DMS 273 (cell line): ENCODE data around the gene MFSD6L.
A peak's percentile ranks its signal among the peaks of the same experiment; 100 is the strongest.

Source experiments
- DNase-seq: peaks from one replicate; lab custom pipeline; 2025; ENCODE audit not compliant: unreplicated experiment; lab: John Stamatoyannopoulos, UW

The MFSD6L gene, protein sequence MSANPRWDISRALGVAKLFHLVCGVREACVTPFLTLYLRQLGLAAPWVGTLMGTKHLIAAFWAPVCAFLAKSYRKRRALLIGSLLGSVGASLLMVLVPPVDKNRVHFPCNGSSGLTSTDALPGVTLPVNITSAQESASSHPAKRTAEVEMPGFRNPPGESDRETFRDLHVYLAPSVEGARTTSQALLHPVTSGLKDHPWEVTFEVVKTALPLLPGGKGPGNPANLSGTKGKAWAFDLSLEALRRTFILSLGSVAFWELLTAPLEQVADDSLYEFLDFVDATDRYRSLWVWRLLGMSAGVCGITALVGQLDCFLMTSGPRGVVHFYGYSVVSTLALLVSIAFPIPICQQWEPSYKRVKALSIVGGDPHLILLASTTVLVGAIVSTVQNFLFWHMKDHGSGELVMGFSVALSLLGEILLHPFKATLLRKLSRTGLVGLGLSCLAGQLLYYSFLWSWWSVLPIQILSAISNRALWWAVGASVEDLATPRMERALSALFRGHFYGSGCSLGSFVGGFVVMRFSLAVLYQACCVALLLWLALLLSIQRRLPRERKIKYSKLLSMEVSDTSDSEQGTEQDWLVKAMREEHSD

DNA sequence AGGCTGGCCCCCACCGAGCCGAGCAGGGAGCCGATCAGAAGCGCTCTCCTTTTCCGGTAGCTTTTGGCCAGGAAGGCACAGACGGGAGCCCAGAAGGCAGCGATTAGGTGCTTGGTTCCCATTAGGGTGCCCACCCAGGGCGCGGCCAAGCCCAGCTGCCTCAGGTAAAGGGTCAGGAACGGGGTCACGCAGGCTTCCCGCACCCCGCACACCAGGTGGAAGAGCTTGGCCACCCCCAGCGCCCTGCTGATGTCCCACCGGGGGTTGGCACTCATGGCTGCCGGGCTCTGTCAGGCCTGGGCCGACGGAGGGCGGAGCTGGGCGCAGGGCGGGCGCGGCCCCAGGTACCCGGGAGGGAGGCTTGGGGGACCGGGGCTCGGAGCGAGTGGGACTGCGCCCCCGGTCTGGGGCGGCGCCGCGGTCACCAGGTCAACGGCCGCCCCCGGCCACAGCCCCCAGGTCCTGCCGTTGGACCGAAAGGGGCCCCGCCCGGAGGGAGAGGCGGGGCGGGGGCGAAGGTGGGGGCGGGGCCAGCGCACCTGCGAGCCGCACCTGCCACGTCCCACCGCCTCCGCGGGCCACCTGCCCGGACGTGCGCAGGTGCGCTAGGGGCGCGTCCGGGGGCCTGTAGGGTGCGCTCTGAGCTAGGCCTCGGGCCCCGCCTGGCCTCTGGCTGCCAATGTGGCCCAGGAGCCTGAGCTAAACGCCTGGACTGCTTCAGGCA, at the start of gene MFSD6L:
Gene MFSD6L, minus strand, starts transcription at position 520 of the 724 bp plus-strand sequence. Its CDS starts 245 bp downstream, at position 275.
- peak; percentile 15 for DNase-seq

DNA sequence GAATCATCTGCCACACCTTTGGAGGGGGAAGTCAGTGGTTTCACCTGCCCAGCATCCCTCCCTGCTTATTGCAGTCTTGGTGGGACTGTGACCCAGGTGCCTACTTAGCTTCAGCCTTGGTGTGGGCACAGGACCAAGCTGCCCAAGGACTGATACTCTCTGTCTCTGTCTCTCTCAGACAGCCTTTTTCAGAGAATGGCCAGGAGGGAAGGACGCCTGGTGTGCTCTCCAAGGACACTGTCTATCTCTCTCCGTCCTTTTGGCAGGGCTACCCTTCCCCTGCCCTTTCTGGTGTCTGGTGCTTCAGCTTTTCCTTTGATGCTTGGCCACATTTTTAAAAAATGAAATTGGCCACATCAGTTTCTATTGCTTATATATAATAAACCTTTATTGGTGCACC, 48.7 kb upstream of the MFSD6L start:
- no peak for DNase-seq

DNA sequence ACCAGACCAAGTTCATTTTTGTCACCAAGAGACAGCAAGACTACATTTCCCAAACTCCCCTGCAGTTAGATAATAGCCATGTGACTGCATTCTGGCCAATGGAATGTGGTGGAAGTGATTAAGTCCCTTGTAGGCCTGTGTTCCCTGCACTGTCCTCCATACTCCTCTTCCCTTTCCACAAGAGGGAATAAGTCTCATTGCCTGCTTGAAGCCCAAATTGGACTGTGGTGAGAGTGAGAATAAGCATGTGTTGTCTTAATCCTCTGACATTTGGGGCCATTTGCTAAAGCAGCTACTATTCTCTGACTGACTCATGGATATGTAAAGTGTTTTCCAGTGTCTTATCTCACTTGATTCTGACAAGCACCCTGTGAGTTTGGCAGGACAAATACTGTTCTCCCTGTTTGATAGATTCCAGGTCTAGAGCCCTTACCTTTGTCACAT, 47.6 kb upstream of the MFSD6L start:
- peak; percentile 67 for DNase-seq

DNA sequence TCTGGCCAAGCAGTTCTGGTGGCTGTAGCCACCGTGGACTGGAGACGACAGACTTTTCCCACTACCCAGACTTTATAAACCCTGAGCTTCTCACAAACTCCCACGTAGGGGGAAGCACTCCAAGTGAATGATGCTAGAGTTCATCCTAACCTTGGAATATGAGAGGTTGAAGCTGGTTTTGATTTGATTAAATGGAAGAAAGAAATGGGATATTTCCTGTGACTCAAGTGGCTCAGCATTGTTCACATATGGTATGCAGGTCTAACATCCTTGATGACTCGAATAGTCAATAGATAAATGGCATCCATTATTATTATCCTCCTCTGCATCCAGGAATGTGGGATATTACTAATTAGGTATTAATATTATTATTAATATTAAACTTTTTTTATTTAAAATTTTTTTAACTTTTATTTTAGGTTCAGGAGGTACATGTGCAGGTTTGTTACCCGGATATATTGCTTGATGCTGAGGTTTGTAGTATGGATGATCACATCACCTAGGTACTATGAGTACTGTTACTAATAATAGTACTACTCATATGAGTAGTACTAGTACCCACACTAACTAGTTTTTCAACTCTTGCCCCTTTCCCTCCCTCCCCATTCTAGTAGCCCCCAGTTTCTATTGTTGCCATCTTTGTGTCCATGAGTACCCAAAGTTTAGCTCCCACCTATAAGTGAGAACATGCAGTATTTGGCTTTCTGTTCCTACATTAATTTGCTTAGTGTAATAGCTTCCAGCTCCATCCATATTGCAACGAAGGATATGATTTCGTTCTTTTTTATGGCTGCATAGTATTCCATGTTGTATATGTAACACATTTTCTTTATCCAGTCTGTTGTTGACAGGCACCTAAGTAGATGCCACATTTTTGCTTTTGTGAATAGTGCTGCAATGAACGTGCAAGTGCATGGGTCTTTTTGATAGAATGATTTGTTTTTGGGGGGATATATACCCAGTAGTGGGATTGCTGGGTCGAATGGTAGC, 45.4 kb upstream of the MFSD6L start:
- no peak for DNase-seq

DNA sequence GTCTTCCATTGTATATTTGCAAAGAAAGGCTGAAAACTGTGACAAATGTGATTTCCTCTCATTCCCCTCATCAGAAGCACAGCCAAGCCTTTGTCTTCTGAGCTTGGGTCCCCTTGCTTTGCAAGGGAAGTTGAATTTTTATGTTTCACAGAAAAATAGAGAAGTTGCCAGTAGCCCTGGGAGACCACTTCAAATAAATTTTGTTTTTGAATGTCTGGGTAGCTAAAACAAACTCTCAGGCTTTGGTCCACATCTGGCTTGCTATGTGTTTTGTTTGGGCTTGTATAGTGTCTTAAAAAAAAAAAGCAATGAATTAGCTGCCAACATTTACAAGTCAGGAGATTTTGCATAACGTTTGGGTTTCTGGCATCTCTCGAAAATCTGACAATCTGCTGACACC, 44.2 kb upstream of the MFSD6L start:
- no peak for DNase-seq

DNA sequence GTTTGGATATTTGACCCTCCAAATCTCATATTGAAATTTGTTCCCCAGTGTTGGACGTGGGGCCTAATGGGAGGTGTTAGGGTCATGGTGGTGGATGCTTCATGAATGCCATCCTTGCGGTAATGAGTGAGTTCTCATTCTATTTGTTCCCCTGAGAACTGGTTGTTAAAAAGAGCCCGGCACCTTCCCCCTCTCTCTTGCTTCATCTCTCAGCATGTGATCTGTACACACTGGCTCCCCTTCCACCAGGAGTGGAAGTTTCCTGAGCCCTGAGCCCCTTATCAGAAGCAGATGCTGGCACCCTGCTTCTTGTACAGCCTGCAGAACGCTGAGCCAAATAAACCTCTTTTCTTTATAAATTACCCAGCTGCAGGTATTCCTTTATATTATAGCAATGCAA, 42.7 kb upstream of the MFSD6L start:
- DNase-seq, result no peak

DNA sequence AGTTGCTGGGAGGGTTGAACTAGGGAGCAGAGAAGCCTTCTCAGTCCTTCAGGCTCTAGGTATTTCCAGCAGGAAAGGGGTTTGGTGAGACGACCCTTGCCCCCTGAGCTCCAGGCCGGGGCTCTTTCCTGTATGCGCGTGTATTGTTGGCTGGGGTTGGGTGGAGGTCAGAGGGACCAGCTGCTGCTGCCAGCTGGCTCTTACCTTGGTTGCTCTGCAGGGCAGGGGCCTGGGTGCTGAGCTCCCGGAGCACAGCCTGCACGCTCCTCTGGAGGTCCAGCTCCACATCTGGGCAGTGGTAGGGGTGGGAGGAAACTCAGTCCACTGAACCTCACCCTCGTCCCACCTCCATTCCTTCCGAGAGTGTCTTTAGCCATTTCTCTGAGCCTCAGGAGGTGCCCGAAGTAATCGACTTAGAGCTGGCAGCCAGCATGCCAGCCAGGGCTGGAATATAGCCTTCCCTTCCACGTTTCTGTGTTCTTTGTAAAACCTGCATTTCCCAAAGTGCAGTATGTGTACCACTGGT, 40.3 kb upstream of the MFSD6L start:
- DNase-seq, result peak; percentile 58

DNA sequence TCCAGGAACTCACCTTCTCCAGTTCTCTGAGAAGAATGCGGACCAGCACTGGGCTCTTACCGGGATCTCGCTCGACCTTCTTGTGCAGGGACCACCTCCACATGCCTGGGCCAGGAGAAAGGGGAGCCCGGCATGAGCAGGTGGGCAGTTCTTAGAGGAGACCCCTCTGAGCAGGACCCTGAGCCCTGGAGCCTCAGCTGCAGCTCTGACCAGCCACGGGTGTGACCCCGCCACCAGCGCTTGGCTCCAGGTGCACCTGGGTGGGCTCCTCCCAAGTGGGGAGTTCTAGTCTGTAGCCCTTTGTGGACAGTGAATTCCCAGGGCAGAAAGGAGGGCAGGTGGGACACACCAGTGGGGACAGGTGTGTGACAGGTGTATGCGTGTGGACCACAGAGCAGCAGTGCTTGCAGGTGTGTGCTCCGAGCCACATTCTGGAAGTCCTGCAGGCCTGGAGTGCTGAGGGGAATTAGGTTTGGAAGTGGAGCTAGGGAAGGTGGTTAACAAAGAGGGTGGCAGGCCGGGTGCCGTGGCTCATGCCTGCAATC, 39.5 kb upstream of the MFSD6L start:
- DNase-seq, result no peak

DNA sequence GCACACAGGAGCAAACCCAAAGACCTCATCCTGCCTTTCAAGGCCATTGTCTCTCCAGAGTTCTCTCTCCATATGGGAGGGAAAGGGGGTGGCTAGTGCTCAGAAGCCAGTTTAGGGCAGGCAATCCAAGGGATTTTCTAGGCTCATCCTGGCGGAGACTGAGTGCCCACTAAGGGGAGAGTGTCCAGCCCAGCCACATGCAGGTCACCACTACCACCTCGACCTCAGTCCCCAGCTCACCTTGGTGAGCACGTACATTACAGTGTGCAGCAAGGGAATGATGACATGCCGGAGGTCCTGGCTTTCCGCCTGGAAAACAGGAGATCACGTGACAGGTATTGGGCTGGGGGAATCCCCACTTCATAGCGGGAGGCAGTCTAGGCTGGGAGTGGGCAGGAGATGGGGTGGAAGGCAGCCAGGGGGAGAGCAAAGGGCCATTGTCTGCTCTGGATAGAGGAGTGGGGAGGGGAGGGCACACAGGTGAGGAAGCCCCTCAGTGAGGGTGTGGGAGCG, 38.5 kb upstream of the MFSD6L start:
- peak; percentile 41 for DNase-seq

DNA sequence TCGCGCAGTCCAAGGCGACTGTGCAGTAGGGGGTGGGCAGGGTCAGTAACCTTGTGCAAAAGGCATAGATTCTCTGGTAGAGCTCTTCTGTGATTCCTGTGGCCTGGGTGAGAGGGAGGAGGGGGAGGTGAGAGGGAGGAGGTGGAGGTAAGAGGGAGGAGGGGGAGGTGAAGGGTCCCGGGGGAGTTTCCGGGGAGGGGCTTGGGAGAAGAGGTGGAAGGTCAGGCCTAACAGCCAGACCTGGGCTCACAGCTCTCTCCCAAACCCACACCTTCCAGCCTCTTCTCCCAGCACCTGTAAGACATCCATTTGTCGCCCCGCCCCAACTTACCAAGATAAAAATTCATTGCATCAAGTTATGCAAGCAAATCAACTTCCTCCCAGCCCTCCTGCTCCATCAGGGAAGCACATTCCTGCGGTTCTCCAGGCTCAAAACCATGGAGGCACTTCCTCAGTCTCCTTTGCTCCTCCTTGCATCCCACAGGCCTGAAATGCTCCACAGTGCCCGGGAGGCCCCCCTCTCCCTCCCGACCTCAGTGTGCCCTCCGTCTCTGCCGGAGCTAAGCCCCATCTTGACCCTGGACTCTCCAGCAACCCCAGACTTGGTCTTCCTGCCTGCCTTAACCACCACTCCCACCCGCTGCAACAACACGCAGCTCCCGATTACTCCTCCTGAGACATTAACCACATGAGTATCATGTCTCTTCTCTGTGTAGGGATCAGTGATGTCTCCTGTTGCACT, 37.8 kb upstream of the MFSD6L start:
- no peak for DNase-seq

DNA sequence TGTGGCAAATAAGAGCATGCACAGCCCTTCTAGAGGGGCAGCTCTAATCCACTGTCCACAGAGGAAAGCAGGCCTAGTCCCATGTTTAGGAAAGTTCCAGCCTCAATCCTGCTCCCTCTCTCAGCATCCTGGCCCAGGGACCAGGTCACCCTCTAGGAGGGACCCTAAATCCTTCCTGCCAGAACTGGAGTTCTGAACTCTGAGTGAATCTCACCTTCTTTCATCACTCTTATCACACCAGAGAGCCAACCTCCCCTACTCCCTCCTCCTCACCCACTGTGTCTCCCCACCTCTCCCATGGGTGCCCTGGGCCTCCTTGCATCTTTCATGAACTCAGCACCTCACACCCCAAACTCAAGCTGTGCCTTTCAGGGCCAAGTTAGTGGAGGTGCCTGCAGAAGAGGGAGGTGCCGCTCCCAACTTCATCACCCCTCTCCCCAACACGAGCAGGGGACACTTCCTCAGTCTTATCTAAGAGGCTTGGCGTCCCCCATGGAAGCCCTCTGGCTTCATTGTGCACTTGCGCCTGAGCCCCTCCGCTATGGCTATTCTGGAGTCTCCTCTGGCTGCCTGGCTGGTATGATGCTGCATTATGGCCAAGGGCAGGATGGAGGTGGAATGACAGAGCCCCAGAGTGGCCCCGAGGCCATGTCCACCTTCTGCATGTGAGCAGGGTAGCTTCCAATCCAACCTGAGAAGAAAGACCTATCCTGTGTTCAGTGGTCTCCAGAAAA, 36.6 kb upstream of the MFSD6L start:
- DNase-seq, result no peak

DNA sequence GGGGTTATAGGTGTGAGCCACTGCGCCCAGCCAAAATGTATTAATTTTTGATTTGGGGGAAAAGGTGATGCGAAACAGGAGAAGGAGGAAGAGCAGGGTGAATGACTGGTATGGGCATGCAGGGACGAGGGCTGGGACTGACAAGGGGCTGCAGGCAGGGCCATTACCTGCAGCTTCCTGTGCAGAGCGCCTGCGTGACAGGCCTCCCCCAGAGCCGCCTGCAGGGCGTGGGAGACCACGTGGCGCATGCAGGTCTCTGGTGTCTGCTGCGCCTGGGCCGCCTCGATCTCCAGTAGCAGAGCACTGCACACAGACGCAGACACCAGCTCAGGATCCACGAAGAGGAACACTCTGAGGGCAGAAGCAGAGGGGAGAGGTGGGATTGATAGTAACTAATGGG, 35.9 kb upstream of the MFSD6L start:
- DNase-seq, result no peak

DNA sequence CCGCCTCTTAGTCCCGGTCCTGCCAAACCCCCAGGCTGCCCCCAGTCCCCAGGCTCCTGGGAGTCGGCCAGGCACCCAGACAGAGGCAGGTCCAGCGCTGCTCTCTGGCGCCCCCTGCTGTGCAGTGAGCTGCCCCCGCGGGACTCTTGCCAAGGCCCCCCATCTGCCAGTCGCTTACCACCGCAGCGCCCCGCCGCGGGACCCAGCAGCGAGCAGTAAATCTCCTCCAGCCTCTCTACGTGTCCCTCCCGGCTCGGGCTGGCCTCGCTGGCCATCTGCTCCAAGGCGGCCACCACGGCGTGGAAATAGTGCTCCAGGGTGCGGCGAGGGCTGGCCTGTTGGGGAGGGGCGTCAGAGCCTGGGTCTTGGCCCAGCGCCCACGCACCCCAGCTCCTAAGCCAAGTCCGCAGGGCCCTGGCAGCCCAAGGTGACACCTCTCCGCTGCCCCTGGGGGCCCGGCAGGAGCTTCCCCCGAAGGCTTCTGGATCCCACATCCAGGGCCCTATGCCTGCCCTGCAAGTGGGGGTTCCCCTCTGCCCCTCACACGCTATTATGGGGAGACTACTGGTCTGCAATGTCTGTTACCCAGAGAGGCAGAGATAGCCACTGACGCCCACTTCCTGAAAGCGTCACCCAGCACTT, 33.7 kb upstream of the MFSD6L start:
- peak; percentile 88 for DNase-seq

DNA sequence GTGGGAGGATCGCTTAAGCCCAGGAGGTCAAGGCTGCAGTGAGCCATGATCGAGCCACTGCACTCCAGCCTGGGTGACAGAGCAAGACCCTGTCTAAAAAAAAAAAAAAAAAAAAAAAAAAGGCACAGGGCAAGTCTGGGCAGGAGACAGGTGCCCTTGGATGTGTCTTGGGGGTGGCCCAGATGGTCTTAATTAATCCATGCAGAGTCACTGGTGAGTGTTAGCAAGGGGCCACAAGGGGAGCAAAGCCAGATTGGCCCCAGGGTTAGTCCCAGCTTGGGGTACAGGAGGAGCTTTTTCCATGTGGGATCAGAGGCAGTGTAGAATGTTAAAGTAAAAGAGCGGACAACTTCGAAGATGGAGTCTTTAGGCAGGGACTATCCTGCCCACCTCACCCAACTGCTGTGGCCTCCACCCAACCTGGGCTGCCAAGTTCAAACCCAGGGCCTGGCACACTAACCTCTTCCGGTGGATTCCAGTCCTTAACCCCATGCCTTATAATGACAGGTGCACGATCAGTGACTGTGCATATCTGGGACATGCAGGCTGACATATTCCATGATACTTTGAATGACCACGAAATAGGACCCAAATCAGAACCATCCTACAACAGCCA, 32.2 kb upstream of the MFSD6L start:
- DNase-seq, result peak; percentile 24

DNA sequence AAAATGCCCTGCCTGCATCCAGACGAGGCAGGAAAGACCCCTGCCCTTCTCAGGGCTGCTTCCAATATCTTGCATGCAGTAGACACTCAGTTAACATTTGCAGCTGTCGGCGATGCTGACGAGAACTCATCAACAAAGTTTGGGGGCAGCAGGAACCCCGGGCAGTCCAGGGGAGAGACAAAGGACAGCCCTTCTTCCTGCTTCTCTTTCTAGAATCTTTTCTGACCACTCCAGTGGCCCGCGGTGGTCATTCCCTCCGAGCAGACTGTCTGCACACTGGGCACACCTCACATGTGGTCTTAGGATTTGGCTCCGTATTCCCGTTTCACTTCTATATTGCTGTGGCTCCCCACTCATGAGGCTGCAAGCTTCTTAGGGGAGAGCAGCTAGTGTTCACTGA, 31.0 kb upstream of the MFSD6L start:
- DNase-seq, result no peak

DNA sequence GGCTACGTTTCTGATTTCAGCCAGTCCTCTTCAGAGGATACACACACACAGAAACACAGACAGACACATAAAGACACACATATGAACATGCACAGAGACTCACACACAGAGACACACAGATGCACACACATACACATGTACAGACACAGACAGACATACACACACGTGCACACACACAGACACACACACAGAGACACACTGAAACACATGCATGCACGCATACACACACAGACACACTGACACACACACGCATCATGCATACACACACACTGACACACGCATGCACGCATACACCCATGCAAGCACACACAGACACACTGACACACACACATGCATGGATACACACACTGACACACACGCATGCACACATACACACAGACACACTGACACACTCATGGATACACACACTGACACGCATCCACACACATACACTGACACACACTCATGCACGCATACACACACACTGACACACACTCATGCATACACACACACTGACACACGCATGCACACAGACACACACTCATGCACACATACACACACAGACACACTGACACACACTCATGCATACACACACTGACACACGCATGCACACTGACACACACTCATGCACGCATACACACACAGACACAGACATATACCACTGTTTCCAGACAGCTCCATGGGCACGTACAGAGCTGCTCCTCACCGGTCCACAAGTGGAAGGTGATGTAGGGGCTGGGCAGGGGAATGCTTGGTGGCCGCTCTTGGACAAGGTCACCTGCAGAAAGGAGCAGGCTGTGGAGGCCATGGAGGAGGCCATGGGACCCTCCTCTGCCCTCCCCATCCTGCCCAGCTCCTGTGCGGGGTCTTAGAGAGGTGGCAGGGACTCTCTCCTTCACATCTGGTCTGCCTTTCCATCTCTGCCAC, 30.1 kb upstream of the MFSD6L start:
- no peak for DNase-seq

DNA sequence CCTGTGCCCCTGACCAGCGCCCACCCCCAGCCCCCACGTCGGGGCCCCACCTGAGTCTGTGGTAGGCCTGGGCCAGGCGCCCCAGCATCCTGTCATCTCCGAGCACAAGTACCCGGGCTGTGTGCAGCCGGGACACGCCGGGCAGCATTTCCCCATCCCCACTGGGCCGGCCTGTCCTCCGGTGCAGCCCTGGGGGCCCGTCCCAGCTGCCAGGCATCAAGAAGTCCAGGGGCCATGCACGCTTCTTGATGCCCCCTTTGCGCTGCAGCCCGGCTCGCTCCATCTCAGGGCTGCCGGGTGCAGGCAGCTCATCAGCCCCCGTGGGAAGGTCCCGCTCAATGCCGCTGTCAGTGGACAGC, 29.3 kb upstream of the MFSD6L start:
- DNase-seq, result no peak
